ENCODE results near the gene ZNFX1.

GRCh38 chr20:49291200-49291599 lies 13.3 kb upstream of the ZNFX1 start:
- TF ChIP-seq CTCF (IDR thresholded peaks at IDR 0.05), result no peak
- TF ChIP-seq EZH2phosphoT487 (IDR thresholded peaks at IDR 0.05), result no peak
